CD4-positive, alpha-beta T cell treated with Interleukin-4 for 4 hours (primary cell): ENCODE results near the gene NXN.
"Not testable (repeated sequence)": the region's sequence is repeated elsewhere in the genome, so short reads cannot be mapped to it uniquely, and the experiment has no call there.

Experiments used
- DNase-seq: peaks from one replicate; pipeline ENCODE4 v3.0.0-alpha.2; 2020

Gene NXN

GRCh38 chr17:951325-952132 lies 28.0 kb downstream of the NXN start:
- DNase-seq, result no peak

- DNase-seq, result no peak
These were observed 29.8 kb downstream of the NXN start for GRCh38 chr17:949623-950303.

- DNase-seq, result no peak
These were observed 31.2 kb downstream of the NXN start for GRCh38 chr17:948284-948852.

- no peak for DNase-seq
These were observed 32.9 kb downstream of the NXN start for GRCh38 chr17:946510-947236.

GRCh38 chr17:945672-946071 lies 33.9 kb downstream of the NXN start:
- no peak for DNase-seq

GRCh38 chr17:944266-944826 lies 35.2 kb downstream of the NXN start:
- no peak for DNase-seq

GRCh38 chr17:935485-935884 lies 44.1 kb downstream of the NXN start:
- no peak for DNase-seq

GRCh38 chr17:933312-934073 lies 46.1 kb downstream of the NXN start:
- no peak for DNase-seq

GRCh38 chr17:930258-930657 lies 49.3 kb downstream of the NXN start:
- DNase-seq, result no peak

GRCh38 chr17:929586-929985 lies 50.0 kb downstream of the NXN start:
- DNase-seq, result no peak

GRCh38 chr17:927611-928461 lies 51.7 kb downstream of the NXN start:
- DNase-seq, result no peak

GRCh38 chr17:925817-926216 lies 53.8 kb downstream of the NXN start:
- DNase-seq, result no peak

GRCh38 chr17:924711-925475 lies 54.7 kb downstream of the NXN start:
- no peak for DNase-seq

GRCh38 chr17:924306-924705 lies 55.3 kb downstream of the NXN start:
- not testable (repeated sequence) for DNase-seq

GRCh38 chr17:923633-924032 lies 55.9 kb downstream of the NXN start:
- DNase-seq, result no peak

- DNase-seq, result no peak
These were observed 58.4 kb downstream of the NXN start for GRCh38 chr17:921161-921560.

GRCh38 chr17:920190-920589 lies 59.4 kb downstream of the NXN start:
- no peak for DNase-seq

- no peak for DNase-seq
These were observed 61.4 kb downstream of the NXN start for GRCh38 chr17:917941-918740.

- no peak for DNase-seq
These were observed 62.2 kb downstream of the NXN start for GRCh38 chr17:917391-917811.

GRCh38 chr17:916315-916714 lies 63.3 kb downstream of the NXN start:
- no peak for DNase-seq
